22Rv1 (cell line): ENCODE data around the gene ESYT2.

Experiments used
- ZFX ChIP-seq: fragments of 450-650 bp; IDR thresholded peaks from 2 replicates; pipeline ENCODE4 v1.6.1; 2017; ENCODE audit warnings: antibody characterized with exemption, borderline replicate concordance
- TF ChIP-seq, protein P1 (sequence below): fragments of 450-650 bp; IDR thresholded peaks from 2 replicates; pipeline ENCODE4 v1.5.1; 2017; ENCODE audit warnings: mild to moderate bottlenecking

GRCh38 chr7:158824028-158824427 lies 5.3 kb downstream of the ESYT2 start:
- TF ChIP-seq, protein P1, sequence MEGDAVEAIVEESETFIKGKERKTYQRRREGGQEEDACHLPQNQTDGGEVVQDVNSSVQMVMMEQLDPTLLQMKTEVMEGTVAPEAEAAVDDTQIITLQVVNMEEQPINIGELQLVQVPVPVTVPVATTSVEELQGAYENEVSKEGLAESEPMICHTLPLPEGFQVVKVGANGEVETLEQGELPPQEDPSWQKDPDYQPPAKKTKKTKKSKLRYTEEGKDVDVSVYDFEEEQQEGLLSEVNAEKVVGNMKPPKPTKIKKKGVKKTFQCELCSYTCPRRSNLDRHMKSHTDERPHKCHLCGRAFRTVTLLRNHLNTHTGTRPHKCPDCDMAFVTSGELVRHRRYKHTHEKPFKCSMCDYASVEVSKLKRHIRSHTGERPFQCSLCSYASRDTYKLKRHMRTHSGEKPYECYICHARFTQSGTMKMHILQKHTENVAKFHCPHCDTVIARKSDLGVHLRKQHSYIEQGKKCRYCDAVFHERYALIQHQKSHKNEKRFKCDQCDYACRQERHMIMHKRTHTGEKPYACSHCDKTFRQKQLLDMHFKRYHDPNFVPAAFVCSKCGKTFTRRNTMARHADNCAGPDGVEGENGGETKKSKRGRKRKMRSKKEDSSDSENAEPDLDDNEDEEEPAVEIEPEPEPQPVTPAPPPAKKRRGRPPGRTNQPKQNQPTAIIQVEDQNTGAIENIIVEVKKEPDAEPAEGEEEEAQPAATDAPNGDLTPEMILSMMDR, result no peak
- no peak for TF ChIP-seq ZFX
